SKM-1 treated with dmso at 0.1 percent for 144 hours (cell line): ENCODE data around the gene UTY.
"Not testable (repeated sequence)": the region's sequence is repeated elsewhere in the genome, so short reads cannot be mapped to it uniquely, and the experiment has no call there.

Experiments
- DNase-seq: peaks from one replicate; lab custom pipeline; 2025; ENCODE audit not compliant: unreplicated experiment; lab: John Stamatoyannopoulos, UW

UTY gene

DNA sequence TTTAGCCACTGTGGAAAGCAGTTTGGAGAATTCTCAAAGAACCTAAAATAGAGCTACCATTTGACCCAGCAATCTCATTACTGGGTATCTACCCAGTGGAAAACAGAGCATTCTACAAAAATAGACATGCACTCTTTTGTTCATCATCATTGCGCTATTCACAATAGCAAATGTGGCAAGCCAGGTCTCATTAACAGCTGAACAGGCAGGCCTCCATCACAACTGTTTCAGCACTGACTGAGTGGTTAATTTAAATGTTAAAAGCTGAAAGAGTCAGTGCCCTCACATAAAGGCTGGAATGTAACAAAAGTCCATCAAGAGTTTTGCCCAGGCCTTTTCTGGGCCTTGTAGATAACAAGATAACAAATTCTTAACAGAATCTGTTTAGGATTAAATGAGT, 166.9 kb downstream of the UTY start:
- no peak for DNase-seq

DNA sequence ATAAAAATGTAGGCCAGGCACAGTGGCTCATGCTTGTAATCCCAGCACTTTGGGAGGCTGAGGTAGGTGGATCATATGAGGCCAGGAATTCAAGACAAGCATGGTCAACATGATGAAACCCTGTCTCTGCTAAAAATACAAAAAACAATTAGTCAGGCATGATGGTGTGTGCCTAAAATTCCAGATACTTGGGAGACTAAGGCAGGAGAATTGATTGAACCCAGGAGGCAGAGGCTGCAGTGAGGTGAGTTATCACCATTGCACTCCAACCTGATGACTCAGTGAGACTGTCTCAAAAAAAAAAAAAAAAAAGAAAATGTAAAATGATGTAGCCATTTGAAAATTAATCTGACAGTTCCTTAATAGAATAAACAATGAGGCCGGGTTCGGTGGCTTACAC, 171.9 kb downstream of the UTY start:
- no peak for DNase-seq

DNA sequence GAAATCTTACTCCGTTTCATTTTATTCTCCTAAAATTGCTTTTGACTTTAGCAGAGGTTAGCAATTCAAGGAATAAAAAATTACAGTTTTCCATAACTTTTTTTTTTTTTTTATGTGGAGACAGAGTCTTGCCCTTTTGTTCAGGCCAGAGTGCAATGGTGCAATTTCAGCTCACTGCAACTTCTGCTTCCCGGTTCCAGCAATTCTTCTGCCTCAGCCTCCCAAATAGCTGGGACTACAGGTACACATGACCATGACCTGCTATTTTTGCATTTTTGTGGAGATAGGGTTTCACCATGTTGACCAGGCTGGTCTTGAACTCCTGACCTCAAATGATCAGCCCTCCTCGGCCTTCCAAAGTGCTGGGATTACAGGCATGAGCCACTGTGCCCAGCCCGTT, 179.0 kb downstream of the UTY start:
- no peak for DNase-seq

- DNase-seq: no peak
Measured at GRCh38 chrY:13299411-13299810, 180.4 kb downstream of the UTY start.

GRCh38 chrY:13296176-13296890, 183.5 kb downstream of the UTY start:
- DNase-seq: no peak

- no peak for DNase-seq
Measured at GRCh38 chrY:13295026-13295425, 184.8 kb downstream of the UTY start.

DNA sequence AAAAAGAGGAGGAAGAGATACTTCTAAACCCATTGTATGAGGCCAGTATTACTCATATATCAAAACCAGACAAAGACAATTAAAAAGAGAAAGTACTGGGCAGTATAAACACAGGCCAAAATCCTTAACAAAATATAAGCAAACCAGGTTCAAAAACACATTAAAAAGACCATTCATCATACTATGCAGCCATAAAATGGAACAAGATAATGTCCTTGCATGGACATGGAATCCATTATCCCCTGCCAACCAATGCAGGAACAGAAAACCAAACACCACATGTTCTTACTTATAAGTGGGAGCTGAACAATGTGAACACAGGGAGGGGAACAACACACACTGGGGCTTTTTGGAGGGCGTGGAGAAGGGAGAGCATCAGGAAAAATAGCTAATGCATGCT, 188.6 kb downstream of the UTY start:
- no peak for DNase-seq

GRCh38 chrY:13282151-13283054, 197.4 kb downstream of the UTY start:
- not testable (repeated sequence) for DNase-seq

DNA sequence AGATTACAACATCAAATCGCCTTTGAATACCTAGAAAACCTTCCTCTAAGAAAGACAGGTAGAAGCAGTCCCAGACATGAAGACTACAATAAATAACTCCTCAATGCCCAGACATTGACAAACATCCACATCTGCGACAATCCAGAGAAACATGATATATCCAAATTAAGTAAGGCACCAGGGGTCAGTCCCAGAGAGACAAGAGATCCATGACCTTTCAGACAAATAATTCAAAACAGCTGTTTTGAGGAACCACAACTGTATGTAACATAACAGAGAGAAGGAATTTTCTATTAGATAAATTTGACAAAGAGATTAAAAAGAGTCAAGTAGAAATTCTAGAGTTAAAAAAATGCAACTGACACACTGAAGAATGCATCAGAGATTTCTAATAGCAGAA, 200.3 kb downstream of the UTY start:
- no peak for DNase-seq

GRCh38 chrY:13271706-13272105, 208.1 kb downstream of the UTY start:
- DNase-seq: no peak

DNA sequence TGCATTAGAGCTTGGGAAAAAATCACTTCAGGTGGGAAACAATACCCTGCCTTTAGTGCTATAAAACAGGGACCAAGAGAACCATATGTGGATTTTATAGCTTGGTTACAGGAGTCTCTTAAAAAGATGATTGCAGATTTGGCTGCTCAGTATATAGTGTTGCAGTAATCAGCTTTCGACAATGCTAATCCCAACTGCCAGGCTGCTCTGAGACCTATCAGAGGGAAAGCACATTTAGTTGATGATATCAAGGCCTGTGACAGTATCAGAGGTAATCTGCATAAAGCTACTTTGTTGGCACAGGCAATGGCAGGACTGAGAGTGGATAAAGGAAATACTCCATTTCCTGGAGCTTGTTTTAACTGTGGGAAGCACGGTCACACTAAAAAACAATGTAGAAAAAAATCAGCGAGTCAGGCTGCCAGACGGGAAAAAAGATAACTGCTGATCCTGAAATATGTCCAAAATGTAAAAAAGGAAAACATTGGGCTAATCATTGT, 225.8 kb downstream of the UTY start:
- not testable (repeated sequence) for DNase-seq

- DNase-seq: no peak
Measured at GRCh38 chrY:13250421-13250820, 229.4 kb downstream of the UTY start.

DNA sequence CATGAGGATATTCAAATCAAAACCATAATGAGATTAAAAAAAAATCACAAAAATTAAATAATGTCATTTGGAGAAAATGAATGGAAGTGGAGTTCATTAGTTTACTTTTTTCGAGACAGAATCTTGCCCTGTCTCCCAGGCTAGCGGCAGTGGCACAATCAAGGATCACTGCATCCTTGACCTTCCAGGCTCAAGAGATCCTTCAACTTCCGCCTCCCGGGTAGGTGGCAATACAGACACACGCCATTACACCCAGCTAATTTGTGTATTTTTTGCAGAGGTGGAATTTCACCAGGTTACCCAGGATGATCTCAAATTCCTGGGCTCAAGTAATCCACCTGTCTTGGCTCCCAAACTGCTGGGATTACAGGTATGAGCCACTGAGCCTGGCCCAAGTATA, 236.1 kb downstream of the UTY start:
- DNase-seq: no peak

DNA sequence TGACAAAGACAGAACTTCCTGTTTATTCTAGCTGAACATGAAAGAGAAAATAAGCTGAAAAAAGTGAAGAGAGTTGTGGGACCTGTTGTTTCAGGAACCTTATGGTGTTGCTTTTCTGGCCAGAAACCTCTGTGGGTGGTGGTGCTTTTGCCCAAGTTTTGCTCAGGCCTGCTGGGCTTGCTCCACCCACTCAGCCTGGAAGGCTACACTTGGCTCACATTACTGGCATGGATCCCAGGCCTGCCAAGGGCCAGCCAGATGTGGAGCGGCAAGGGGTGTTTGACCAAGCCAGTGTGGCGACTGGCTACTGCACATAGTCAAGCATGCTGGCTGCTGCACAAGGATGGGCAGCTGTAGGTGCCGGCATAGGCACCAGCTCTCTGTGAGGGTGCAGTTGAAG, 245.9 kb downstream of the UTY start:
- DNase-seq: no peak

DNA sequence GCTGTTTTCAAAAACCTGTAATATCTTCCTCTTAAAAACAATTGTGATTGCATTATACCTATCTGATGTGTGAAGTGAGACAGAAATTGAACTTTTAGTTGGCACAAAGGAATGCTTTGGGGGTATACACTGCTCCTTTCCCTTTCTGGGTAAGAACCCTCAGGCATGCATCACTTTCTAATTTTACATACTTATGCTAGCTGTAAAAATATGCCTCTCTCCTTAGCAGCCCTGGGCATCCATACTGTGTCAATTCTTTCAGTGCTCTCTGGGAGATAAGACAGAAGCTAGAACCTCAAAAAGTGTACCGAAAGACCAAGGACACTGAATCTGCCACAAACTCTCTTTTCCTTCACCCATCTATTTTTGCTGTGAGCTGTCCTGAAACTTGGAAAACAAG, 246.7 kb downstream of the UTY start:
- DNase-seq: no peak

DNA sequence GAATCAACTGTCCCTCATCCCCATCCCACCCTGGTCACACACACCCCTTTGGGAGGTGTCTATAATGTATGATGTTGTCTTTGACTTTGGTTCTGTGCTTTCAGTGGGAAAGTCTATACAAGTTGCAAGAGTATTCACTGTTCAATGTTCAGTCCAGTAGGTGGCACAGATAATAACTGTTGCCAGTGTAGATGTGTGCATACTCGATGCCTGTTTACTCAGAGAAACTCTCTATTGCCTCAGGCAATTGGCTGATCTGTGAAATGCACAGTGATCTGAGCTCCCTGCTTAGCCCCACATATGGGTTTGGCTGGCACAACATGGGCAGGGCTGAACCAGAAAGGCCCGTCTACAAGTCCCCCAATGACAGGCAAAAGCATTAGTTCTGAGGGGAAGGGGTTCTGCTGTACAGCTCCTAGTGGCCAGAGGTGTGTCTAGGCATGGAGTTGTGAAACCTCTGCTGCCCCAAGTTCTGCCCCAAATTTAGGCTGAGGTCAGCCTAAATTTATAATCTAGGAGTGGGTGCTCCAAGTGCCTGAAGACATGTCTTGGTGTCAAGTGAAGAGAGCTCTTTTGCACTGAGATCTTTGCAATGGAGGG, 252.4 kb downstream of the UTY start:
- DNase-seq: no peak

- no peak for DNase-seq
Measured at GRCh38 chrY:13210961-13211646, 268.7 kb downstream of the UTY start.

GRCh38 chrY:13205214-13205613, 274.6 kb downstream of the UTY start:
- no peak for DNase-seq
